Measurements from ENCODE around the gene DYSF. TPM values are rescaled to one million over a fixed set of nuclear protein-coding genes. Genes with fewer than 3 reads are reported as not detected.
A peak's percentile ranks its signal among the peaks of the same experiment; 100 is the strongest.

The DYSF gene
- total RNA-seq, 1 experiment from 2014 or later: 3.8 TPM

- DNase-seq (ENCODE audit: low spot score): no peak
Measured at GRCh38 chr2:71492112-71492511, 38.8 kb downstream of the DYSF start.

GRCh38 chr2:71494091-71494490, 40.7 kb downstream of the DYSF start:
- in situ Hi-C loops (cut with HindIII; ENCODE audit: low sequenced_read_pairs): no loop called here
- DNase-seq (ENCODE audit: low spot score): no peak

More at GRCh38 chr2:71492112-71492511, 38.8 kb downstream of the DYSF start:
- in situ Hi-C loops (cut with HindIII; ENCODE audit: low sequenced_read_pairs): no loop called here

- in situ Hi-C loops (cut with HindIII; ENCODE audit: low sequenced_read_pairs): no loop called here
- DNase-seq (ENCODE audit: low spot score): no peak
Measured at GRCh38 chr2:71494523-71495155, 41.3 kb downstream of the DYSF start.

- no peak for DNase-seq (ENCODE audit: low spot score)
- in situ Hi-C loops (cut with HindIII; ENCODE audit: low sequenced_read_pairs): no loop called here
Measured at GRCh38 chr2:71496156-71496770, 42.9 kb downstream of the DYSF start.

GRCh38 chr2:71498261-71498701, 44.9 kb downstream of the DYSF start:
- no peak for DNase-seq (ENCODE audit: low spot score)
- in situ Hi-C loops (cut with HindIII; ENCODE audit: low sequenced_read_pairs): no loop called here

GRCh38 chr2:71499691-71500090, 46.3 kb downstream of the DYSF start:
- in situ Hi-C loops (cut with HindIII; ENCODE audit: low sequenced_read_pairs): no loop called here
- DNase-seq (ENCODE audit: low spot score): no peak

GRCh38 chr2:71500426-71501079, 47.2 kb downstream of the DYSF start:
- in situ Hi-C loops (cut with HindIII; ENCODE audit: low sequenced_read_pairs): no loop called here
- DNase-seq (ENCODE audit: low spot score): no peak

- in situ Hi-C loops (cut with HindIII; ENCODE audit: low sequenced_read_pairs): no loop called here
- DNase-seq (ENCODE audit: low spot score): no peak
Measured at GRCh38 chr2:71502941-71503738, 49.8 kb downstream of the DYSF start.

- in situ Hi-C loops (cut with HindIII; ENCODE audit: low sequenced_read_pairs): no loop called here
- DNase-seq (ENCODE audit: low spot score): no peak
Measured at GRCh38 chr2:71503837-71504236, 50.5 kb downstream of the DYSF start.

- in situ Hi-C loops (cut with HindIII; ENCODE audit: low sequenced_read_pairs): no loop called here
- DNase-seq (ENCODE audit: low spot score): peak; percentile 2
Measured at GRCh38 chr2:71504611-71505010, 51.2 kb downstream of the DYSF start.

GRCh38 chr2:71505086-71505769, 51.9 kb downstream of the DYSF start:
- peak; percentile 71 for DNase-seq (ENCODE audit: low spot score)
- in situ Hi-C loops (cut with HindIII; ENCODE audit: low sequenced_read_pairs): no loop called here

- in situ Hi-C loops (cut with HindIII; ENCODE audit: low sequenced_read_pairs): no loop called here
- no peak for DNase-seq (ENCODE audit: low spot score)
Measured at GRCh38 chr2:71505770-71506140, 52.4 kb downstream of the DYSF start.

GRCh38 chr2:71506222-71507153, 53.1 kb downstream of the DYSF start:
- no peak for DNase-seq (ENCODE audit: low spot score)
- in situ Hi-C loops (cut with HindIII; ENCODE audit: low sequenced_read_pairs): no loop called here

- in situ Hi-C loops (cut with HindIII; ENCODE audit: low sequenced_read_pairs): no loop called here
- no peak for DNase-seq (ENCODE audit: low spot score)
Measured at GRCh38 chr2:71507476-71507875, 54.1 kb downstream of the DYSF start.

GRCh38 chr2:71510196-71510807, 56.9 kb downstream of the DYSF start:
- peak; percentile 77 for DNase-seq (ENCODE audit: low spot score)
- in situ Hi-C loops (cut with HindIII; ENCODE audit: low sequenced_read_pairs): no loop called here

GRCh38 chr2:71510938-71511337, 57.6 kb downstream of the DYSF start:
- no peak for DNase-seq (ENCODE audit: low spot score)

GRCh38 chr2:71511776-71512175, 58.4 kb downstream of the DYSF start:
- in situ Hi-C loops (cut with HindIII; ENCODE audit: low sequenced_read_pairs): no loop called here
- DNase-seq (ENCODE audit: low spot score): no peak

More at GRCh38 chr2:71510938-71511337, 57.6 kb downstream of the DYSF start:
- in situ Hi-C loops (cut with HindIII; ENCODE audit: low sequenced_read_pairs): no loop called here

GRCh38 chr2:71512386-71512785, 59.0 kb downstream of the DYSF start:
- no peak for DNase-seq (ENCODE audit: low spot score)
- in situ Hi-C loops (cut with HindIII; ENCODE audit: low sequenced_read_pairs): no loop called here

Measured in G401 (cell line).